Thyroid gland (tissue), 4 donors: Measurements from ENCODE around the gene GNLY.

ENCODE experiments used
- POLR2A ChIP-seq, 2 donors: fragments of 450-650 bp; IDR thresholded peaks; one replicate each; pipeline ENCODE4 v1.6.1; 2017; ENCODE audit warnings: antibody characterized with exemption in 2 of 2, mild to moderate bottlenecking in 2 of 2, moderate library complexity in 1 of 2
- TF ChIP-seq, protein P1 (sequence below), 6 experiments: fragments of 200-600 bp in 3 of 6; fragments of 450-650 bp in 3 of 6; sonication (generic) in 3 of 6; IDR thresholded peaks; one replicate each; pipeline ENCODE4 v1.5.1; 2016 to 2019; ENCODE audit warnings: antibody characterized with exemption in 6 of 6, mild to moderate bottlenecking in 2 of 6, inconsistent platforms in 1 of 6, moderate library complexity in 1 of 6

DNA sequence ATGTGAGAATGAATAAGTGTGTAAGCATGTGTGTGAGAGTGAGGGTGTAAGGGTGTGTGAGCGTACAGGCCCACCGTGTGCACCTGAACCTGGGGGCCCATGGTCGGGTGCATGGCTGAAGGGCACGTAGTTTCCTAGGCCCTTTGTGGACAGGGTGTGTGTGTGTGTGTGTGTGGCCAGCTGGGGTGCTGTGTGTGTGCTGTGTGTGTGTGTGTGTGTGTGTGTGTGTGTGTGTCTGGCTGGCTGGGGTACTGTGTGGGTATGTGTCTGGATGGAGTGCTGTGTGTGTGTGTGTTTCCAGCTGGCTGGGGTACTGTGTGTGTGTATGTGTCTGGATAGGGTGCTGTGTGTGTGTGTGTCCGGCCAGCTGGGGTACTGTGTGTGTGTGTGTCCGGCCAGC, 28.1 kb upstream of the GNLY start:
- TF ChIP-seq, protein P1, sequence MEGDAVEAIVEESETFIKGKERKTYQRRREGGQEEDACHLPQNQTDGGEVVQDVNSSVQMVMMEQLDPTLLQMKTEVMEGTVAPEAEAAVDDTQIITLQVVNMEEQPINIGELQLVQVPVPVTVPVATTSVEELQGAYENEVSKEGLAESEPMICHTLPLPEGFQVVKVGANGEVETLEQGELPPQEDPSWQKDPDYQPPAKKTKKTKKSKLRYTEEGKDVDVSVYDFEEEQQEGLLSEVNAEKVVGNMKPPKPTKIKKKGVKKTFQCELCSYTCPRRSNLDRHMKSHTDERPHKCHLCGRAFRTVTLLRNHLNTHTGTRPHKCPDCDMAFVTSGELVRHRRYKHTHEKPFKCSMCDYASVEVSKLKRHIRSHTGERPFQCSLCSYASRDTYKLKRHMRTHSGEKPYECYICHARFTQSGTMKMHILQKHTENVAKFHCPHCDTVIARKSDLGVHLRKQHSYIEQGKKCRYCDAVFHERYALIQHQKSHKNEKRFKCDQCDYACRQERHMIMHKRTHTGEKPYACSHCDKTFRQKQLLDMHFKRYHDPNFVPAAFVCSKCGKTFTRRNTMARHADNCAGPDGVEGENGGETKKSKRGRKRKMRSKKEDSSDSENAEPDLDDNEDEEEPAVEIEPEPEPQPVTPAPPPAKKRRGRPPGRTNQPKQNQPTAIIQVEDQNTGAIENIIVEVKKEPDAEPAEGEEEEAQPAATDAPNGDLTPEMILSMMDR (IDR thresholded peaks at IDR 0.05) = no peak
- TF ChIP-seq POLR2A (IDR thresholded peaks at IDR 0.05) = no peak
